KMS-11 (cell line): ENCODE data around the gene TEX9.

ENCODE experiments used
- H2AFZ ChIP-seq: fragments of 200-600 bp; sonication (generic); 2 replicates; pipeline ENCODE4 v1.6.1; 2016; ENCODE audit warnings: antibody characterized with exemption, mixed run types, low read depth
- H3K27ac ChIP-seq: fragments of 200-600 bp; sonication (generic); 2 replicates; pipeline ENCODE4 v1.6.1; 2016; ENCODE audit warnings: mild to moderate bottlenecking, mixed run types
- H3K27me3 ChIP-seq: fragments of 200-600 bp; sonication (generic); 2 replicates; pipeline ENCODE4 v1.6.1; 2017; ENCODE audit warnings: mild to moderate bottlenecking, low read depth, mixed run types, moderate library complexity; ENCODE audit not compliant: insufficient read depth
- H3K36me3 ChIP-seq: fragments of 200-600 bp; sonication (generic); 2 replicates; pipeline ENCODE4 v1.6.1; 2017; ENCODE audit warnings: mild to moderate bottlenecking, mixed run types; ENCODE audit not compliant: insufficient read depth
- H3K4me1 ChIP-seq: fragments of 200-600 bp; sonication (generic); 2 replicates; pipeline ENCODE4 v1.6.1; 2016; ENCODE audit warnings: mild to moderate bottlenecking, low read depth, mixed run types; ENCODE audit not compliant: poor library complexity, severe bottlenecking
- H3K4me2 ChIP-seq: fragments of 200-600 bp; sonication (generic); 2 replicates; pipeline ENCODE4 v1.7.0; 2016; ENCODE audit warnings: mild to moderate bottlenecking, mixed run types
- H3K4me3 ChIP-seq: fragments of 200-600 bp; sonication (generic); IDR thresholded peaks from 2 replicates; pipeline ENCODE4 v1.6.1; 2017; ENCODE audit warnings: low read depth, low read length, mixed read lengths; ENCODE audit not compliant: insufficient read depth
- H3K79me2 ChIP-seq: fragments of 200-600 bp; sonication (generic); 2 replicates; pipeline ENCODE4 v1.6.1; 2016; ENCODE audit warnings: low read depth, mixed run types; ENCODE audit not compliant: insufficient read depth
- H3K9ac ChIP-seq: fragments of 200-600 bp; sonication (generic); 2 replicates; pipeline ENCODE4 v1.6.1; 2016; ENCODE audit warnings: mild to moderate bottlenecking, mixed run types
- H4K20me1 ChIP-seq: fragments of 200-600 bp; sonication (generic); 2 replicates; pipeline ENCODE4 v1.6.1; 2016; ENCODE audit warnings: mild to moderate bottlenecking, mixed run types; ENCODE audit not compliant: insufficient read depth
- TF ChIP-seq, protein P1 (sequence below): fragments of 200-600 bp; sonication (generic); conservative IDR thresholded peaks from 2 replicates; pipeline ENCODE4 v1.6.1; 2017; ENCODE audit warnings: low read depth, mild to moderate bottlenecking, antibody characterized with exemption, low read length, moderate library complexity, mixed read lengths

Gene TEX9

GRCh38 chr15:56445746-56446145 lies 80.5 kb downstream of the TEX9 start:
- Histone ChIP-seq H4K20me1 (no peaks in the 10 kb centered on the region), H2AFZ (no peak overlapping the region), H3K27ac (no peak overlapping the region), H3K27me3 (no peaks in the 10 kb centered on the region), H3K4me1 (no peaks in the 10 kb centered on the region), H3K9ac (no peak overlapping the region), H3K79me2 (no peaks in the 10 kb centered on the region), H3K4me3 (no peak overlapping the region), H3K4me2 (no peak overlapping the region), H3K36me3 (no peaks in the 10 kb centered on the region)
- TF ChIP-seq, protein P1, sequence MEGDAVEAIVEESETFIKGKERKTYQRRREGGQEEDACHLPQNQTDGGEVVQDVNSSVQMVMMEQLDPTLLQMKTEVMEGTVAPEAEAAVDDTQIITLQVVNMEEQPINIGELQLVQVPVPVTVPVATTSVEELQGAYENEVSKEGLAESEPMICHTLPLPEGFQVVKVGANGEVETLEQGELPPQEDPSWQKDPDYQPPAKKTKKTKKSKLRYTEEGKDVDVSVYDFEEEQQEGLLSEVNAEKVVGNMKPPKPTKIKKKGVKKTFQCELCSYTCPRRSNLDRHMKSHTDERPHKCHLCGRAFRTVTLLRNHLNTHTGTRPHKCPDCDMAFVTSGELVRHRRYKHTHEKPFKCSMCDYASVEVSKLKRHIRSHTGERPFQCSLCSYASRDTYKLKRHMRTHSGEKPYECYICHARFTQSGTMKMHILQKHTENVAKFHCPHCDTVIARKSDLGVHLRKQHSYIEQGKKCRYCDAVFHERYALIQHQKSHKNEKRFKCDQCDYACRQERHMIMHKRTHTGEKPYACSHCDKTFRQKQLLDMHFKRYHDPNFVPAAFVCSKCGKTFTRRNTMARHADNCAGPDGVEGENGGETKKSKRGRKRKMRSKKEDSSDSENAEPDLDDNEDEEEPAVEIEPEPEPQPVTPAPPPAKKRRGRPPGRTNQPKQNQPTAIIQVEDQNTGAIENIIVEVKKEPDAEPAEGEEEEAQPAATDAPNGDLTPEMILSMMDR: no peak

GRCh38 chr15:56454836-56455235 lies 89.6 kb downstream of the TEX9 start:
- TF ChIP-seq, protein P1: no peak
- Histone ChIP-seq H3K9ac (no peak overlapping the region), H3K79me2 (no peaks in the 10 kb centered on the region), H3K27ac (no peak overlapping the region), H4K20me1 (no peaks in the 10 kb centered on the region), H3K4me1 (no peaks in the 10 kb centered on the region), H2AFZ (no peak overlapping the region), H3K4me3 (no peak overlapping the region), H3K27me3 (no peaks in the 10 kb centered on the region), H3K4me2 (no peak overlapping the region), H3K36me3 (no peaks in the 10 kb centered on the region)

DNA sequence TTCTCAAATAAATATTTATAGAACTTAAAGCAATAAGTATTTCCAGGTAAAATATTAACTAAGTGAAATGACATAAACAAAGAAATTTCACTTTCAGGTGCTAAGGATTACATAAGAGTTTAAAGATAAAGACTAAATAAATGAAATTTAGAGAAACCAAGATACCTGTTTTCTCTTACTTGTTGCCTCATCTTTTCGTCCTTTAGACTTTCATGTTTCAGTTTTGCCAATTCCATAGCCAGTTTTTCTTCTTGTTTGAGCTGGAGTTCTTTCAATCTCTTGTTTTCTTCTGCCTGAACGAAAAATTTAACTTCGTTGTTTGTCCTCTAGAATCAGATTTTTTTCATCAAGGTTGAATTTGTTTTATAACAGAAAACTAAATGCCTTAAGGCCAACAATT lies 91.0 kb downstream of the TEX9 start:
- no peak overlapping the region for H3K4me3 ChIP-seq
- no peaks in the 10 kb centered on the region for H3K79me2 ChIP-seq
- no peak overlapping the region for H3K9ac ChIP-seq
- H3K36me3 ChIP-seq: no peaks in the 10 kb centered on the region
- no peak overlapping the region for H2AFZ ChIP-seq
- H3K4me2 ChIP-seq: no peak overlapping the region
- H3K27me3 ChIP-seq: no peaks in the 10 kb centered on the region
- H3K4me1 ChIP-seq: no peaks in the 10 kb centered on the region
- TF ChIP-seq, protein P1: no peak
- no peaks in the 10 kb centered on the region for H4K20me1 ChIP-seq
- H3K27ac ChIP-seq: no peak overlapping the region

GRCh38 chr15:56459096-56459495 lies 93.9 kb downstream of the TEX9 start:
- TF ChIP-seq, protein P1: no peak
- Histone ChIP-seq H3K9ac (no peak overlapping the region), H3K4me3 (no peak overlapping the region), H3K4me1 (no peaks in the 10 kb centered on the region), H3K4me2 (no peak overlapping the region), H3K27me3 (no peaks in the 10 kb centered on the region), H3K79me2 (no peaks in the 10 kb centered on the region), H3K27ac (no peak overlapping the region), H3K36me3 (no peaks in the 10 kb centered on the region), H2AFZ (no peak overlapping the region), H4K20me1 (no peaks in the 10 kb centered on the region)
